NAMALWA (cell line): ENCODE results near the gene FRMPD4.
"Not testable (repeated sequence)": the region's sequence is repeated elsewhere in the genome, so short reads cannot be mapped to it uniquely, and the experiment has no call there.

ENCODE experiments used
- DNase-seq: peaks from one replicate; pipeline ENCODE4 v3.0.0-alpha.2; 2015; ENCODE audit warnings: low spot score

Gene FRMPD4

DNA sequence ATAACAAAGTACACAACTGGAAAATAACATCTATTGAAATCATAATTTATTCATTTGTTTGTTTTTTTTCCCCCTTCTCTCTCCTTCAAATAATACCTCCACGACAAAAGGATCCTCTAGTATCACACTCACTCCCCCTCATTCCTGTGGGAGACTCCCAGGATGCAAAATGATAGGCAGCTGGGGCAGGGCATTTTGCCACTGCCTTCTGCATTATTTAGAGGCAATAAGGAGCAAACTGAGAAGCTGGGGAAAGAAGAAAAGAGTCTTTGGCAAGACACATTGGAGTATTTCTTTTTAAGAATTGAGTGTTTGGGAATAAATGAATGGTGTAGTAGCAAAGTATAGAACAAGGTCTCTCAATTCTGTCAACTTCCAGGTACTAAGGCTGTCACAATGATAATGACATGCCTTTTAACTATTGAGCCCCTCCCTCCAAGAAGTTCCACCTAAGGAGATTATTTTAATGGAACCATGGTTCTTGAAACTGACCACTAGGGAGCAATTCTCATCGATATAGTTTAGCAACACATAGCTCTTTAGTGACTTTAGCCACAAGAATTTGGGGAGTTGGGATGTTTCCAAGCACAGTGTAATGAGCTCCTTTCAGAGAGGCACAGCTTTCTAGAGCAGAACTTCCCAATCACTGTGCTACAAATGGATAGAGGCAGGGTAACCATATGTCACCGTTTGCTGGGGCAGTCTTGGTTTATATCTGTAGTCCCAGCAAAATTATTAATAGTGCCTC is 303.3 kb downstream of the FRMPD4 start:
- DNase-seq: no peak

DNA sequence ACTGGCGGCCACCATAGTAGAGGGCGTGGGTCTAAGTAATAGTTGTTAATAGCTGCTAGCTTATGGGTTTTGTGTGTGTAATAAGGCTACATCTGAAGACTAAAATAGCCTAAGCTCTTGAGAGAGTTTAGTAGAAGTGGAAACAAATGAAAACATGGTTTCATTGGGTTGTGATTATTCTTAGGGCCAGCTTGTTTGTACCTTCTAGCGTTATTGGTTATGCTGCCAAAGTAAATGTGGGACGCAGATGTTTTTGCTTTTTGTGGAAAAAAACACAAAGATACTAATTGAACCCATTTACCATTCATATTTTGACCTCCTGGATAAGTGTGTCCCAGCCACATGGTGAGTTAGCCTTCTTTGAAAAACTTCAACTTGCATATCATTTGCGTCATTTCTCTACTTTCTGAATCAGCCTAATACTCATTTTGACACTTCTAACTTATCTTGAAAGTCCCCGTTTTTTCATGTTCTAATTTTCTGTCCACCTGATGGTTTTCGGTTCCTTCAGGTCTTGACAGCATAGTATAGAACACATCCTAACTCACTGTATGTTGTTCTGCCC is 305.3 kb downstream of the FRMPD4 start:
- DNase-seq: no peak

DNA sequence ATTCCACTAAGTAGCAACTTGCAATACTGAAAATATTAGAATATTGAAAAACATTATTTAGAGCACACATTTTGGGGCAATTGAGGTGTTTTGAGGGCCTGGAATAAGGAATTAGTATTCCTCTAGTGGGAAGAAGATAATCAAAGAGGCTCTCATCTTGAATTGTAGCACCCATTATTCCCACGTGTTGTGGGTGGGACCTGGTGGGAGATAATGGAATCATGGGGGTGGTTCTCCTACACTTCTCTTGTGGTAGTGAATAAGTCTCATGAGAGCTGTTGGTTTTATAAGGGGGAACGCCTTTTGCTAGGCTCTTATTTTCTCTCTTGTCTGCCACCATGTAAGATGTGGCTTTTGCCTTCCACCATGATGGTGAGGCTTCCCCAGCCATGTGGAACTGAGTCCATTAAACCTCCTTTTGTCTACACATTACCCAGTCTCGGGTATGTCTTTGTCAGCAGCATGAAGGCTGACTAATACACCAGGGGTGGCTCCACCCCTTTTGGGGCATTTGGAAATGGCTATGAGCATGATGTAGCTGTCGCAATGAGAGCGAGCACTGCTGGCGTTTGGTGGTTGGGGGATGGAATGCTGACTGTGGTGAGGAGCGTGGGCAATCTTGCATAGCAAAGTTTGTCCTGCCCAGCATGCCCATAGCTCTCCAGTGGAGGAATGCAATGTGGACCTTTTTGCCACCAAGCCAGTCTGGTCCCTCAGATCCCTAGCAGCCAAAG is 308.2 kb downstream of the FRMPD4 start:
- no peak for DNase-seq

DNA sequence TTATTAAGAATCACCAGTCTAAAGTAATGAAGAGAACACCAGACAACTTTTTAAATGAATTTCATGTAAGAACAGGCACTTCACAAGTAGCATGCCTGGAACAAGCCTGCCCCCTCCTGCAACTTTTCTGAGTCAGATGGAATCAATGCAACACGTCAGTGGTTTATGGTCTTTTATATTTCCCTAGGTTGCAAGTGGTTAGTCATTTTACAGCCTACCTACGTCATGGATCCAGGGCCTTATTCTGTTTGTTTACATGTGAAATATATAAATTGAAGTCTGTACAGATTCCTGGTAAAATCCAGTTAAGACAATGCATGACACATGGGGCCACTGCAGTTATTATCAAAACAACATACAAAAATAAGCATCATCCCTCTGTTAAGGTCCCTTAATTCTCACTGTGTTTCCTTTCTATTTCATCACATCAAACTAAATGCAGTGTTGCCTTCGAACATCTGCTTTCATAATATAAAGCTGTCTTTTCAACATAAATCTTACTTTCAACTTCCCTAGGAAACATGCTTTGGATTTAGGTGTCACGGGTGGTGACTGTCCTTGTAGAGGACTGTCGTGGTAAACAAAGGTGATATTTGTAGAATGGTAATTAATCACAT is 309.3 kb downstream of the FRMPD4 start:
- DNase-seq: no peak

DNA sequence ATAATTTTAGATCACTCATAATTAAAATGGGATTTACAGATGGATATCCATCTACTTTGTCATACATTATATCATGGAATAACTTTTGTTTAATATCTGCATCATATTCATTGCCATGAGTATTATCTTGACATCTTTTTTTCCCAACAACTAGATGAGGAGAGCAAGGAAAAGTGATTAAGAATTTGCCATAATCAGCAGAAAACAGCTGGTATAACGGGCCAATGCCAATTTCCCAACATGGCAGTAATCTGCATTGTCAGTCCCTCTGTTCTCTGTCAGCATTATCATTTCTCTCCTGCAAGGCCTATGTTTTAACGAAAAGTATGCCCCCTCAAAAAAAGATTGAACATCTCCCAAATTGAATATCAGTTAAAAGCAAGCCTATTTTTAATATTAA is 314.0 kb downstream of the FRMPD4 start:
- DNase-seq: no peak

DNA sequence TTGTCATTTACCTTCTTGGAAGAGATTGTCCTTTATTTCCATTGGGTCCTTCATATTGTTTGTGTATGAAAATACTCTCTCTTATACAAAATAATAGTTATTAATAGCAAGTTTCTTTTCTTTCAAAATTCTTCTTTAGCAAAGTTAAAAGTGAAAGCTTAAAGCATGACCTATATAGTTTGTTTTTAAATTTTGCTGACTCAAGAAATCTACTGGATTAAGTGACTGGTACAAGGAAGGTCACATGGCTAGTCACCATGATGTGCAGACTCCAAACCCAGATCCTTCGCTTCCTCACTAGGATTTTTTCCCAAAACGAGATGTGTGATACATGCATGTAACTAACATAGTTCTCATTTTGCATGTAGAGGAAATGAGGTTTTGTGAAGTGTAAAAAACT is 322.7 kb downstream of the FRMPD4 start:
- no peak for DNase-seq

DNA sequence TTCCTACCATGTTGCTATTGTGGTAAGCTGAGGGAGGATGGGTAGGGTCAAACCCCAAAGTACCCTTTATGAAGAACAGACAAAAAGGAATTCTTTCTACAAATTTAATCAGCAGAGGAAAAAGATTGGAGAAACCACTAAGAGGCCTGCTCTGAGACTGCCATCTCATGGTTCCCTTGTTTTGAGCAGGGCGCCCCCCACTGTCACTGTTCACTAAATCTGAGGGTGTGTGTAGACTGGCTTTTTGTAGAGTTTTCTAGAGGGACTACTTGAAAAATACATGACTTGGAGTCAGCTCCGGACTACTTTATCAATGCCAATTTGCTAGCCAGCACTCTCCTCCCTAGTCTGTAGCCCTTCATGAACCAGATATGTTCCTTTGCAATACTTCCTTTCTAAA is 324.8 kb downstream of the FRMPD4 start:
- no peak for DNase-seq

DNA sequence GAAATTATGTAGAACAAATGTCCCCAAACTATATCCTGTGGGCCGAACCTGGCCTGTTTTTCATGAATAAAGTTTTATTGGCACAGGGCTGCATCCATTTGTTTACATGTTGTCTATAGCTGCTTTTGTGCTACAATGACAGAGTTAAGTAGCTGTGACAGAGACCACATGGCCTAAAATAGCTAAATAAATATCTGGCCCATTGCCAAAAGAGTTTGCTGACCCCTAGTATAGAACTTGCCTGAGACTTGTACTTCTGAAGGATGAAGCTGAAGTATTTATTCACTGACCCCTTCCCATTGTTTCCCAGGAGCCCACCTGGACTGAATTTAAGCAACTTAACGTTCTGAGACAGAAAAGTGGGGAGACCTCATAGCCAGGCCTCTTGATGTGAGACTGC is 325.6 kb downstream of the FRMPD4 start:
- DNase-seq: no peak

DNA sequence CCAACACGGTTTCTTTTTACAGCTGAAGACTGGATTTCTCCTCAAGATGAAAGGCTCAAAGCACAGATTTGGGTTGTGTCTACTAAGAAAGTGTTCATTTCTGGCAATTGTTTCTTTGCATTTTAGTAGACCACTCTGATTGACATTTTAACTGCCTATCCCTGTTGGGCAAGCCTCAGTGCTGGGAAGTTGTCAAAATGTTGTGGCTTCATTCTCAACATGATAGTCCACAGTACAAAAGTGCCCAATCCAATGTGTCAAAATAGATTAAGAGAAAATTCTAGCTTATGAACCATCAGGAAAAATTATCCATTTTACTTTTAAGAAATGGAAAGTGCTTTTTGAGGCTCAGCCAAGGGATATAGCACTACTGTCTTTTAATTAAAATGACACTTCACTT is 329.0 kb downstream of the FRMPD4 start:
- no peak for DNase-seq

DNA sequence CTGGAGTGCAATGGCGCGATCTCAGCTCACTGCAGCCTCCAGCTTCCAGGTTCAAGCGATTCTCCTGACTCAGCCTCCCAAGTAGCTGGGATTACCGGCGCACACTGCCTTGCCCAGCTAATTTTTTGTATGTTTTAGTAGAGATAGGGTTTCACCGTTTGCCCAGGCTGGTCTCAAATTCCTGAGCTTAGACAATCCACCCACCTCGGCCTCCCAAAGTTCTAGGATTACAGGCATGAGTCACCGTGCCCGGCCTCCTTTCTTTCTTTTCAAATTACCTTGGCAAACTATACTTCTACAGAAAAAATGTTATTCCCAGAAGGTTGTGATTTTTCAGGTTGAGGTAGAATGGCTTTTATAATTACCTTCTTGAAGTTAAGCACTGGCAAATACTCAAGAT is 331.0 kb downstream of the FRMPD4 start:
- no peak for DNase-seq

DNA sequence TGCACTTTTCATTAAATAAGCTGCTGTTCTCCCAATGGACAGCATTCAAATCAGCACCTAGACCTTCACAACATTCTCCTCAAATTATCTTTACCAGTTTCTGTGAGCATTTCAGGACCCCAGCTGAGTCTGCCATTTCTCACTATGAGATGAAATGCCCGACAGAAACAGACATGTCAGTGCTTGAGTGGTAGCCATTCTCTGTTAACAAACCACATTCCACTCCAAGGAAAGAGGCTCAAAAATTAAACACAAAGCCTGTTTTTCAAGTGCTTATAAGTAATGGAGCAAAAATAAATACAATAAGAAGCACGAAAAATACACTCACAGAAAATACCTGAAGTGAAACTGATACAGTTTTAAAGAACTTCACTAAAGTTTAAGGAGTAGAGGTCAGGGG is 332.8 kb downstream of the FRMPD4 start:
- no peak for DNase-seq

DNA sequence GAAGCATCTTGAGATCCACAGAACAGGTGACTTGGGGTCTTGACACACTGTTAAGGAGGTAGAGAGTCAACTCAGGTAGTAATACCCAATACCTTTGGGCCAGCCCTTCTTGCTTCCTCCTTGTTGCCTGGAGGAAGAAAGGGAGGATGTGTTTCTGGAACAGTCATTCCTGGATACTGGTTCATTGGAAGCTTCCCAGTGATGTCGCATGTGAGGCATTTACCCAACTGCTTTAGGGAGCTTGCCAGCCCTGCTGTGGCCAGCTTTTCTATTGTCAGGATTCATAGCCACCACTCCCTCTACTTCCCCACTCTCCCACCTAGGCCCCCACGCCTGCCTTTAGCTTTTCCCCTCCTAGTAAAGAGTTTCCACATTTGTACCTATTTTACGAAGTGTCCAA is 342.7 kb downstream of the FRMPD4 start:
- no peak for DNase-seq

DNA sequence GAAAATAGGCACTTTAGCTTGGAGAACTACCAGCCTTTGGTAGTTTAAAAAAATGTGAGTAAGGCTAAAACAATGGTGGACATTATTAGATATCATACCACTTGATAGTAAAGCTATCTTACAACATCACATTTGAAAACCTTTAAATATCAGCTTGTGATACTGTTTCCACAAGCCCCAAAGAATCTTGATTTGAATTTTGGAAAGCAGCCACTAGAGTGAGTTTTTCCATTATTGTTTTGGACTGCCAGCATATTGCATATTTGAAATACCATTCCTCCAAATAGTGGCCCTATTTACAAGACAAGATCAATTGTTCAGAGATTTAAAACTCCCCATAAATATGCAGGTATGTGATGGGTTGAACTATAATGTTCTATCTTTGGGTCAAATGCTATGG is 349.9 kb downstream of the FRMPD4 start:
- no peak for DNase-seq

DNA sequence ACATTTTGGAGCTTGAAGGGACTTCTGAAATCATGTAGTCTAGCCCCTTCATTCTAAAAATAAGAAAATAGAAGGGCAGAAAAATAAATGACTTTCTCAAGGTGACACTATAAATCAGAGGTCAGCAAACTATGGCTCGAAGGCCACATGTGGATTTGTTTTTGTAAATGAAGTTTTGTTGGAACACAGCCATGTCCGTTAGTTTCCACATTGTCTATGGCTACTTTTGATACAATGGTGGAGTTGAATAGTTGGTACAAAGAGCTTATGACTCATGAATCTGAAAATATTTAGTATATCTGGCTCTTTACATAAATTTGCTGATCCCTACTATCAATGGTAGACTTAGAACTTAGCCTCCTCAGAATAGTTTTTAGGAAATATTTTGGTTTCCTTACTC is 350.5 kb downstream of the FRMPD4 start:
- no peak for DNase-seq

DNA sequence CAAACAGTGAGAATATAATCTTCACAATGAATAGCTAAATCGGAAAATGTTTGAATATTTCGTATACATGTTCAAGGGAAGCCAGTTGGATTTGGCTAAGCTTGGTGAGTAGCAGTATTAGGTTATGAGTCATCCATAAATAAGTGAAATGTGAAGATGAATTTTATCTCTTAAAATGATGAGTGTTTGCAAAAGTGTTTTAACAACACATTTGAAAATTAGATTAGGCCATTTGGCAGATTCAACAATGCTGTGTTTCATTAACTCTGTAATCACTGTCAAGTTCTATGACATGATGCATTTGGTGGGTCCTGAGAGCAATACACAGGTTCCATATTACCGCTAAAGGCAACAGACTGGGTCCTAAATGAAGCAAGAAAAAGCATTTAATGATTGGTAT is 351.1 kb downstream of the FRMPD4 start:
- DNase-seq: no peak

DNA sequence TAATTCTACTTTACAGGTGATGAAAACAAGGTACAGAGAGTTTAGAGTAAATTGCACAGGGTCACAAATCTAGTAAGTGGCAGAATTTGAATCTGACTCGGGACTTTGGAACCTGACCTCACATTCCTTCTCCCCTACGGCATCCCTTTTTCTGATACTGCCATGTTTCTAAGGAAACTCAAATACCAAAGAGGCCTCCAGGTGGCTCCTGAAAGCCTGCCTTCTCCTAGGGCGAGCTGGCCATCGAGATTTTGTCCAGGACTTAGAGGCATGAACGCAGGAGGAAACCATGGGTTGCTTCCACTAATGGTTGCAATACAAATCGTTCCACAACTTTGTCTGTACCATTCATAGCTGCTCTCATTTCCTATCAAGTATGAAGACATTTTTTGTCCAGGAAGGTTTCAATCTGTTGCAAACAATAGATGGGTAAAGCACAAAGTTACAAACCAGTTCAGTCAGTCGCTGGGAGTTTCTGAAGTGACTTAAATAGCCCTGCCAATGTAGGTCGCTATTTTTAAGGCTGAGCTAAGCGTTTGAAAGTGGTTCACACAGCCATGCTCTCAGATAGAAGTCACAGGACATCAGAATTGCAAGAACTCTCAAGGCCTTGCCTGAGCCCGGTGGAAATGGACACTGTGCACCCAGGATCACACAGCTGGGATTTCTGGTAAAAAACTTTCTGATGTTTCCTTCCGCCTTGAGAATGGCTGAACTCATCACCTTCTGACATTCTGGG is 356.3 kb downstream of the FRMPD4 start:
- no peak for DNase-seq

DNA sequence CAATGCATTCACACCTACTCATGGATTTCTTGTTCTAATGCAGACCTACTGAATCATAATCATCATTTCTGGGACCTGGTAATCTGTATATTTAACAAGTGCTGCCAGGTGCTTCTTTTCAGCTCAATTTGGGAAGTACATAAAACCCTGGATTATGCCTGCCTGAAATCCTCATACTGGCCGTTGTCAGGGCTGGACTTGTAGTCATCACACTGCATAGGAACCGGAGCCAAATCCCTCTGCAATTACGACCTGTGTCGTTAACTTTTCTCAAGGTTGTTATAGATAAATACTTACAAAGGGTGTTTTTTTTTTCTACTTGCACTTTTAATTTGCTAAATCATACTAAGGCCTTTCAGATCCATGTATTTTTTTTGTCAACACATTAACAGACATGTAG is 358.1 kb downstream of the FRMPD4 start:
- DNase-seq: no peak

DNA sequence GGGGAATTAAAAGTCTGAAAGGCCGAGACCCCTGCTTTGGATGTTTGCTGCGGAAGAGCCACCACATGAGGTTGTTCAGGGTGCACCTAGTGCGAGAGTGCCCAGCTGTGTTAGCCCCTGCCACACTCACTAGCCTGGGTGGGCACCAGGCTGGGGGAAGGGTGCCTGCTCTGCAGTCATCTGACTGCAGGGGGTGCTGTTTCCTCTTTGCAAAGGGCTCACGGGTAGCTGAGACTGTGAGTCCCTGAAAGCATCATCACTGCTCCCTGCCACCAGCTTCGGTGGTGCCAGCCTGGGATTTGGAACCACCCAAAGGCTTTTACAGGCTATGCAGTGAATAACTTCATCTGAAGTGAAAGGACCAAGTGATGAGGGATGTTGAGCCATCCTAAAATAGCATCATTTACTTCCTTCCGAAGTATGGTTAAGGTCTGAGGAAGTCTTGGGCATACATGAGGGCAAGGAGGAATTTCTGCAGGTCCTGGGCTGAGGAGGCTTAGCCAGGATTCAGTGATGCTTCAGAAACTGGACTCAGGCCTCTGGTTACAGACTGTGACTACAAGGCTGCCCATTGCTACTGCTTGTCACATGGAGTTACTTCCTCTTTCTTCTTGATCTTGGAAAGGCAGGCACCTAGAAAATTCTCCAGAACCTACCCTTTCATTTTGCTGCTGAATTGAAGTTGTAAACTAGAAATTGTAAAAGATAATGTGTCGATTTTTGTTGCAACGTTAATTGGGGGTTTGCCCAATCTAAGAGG is 359.7 kb downstream of the FRMPD4 start:
- peak; percentile 44 for DNase-seq

DNA sequence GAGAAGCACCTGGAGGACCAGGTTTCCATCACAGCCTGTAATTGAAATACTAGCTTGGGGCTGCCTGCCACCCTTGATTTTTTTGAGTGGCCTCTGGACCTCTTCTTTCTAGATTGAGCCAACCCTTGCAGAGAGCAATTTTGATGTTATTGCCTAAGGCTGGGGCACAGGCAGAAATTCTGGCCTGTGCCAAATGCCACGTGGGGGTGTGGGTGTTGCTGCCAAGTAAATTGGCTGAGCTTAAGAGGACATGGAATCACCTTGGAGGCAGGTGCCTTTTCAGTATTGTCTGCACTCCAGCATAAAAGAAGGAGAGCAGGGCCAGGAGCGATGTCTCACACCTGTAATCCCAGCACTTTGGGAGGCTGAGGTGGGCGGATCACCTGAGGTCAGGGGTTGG is 366.9 kb downstream of the FRMPD4 start:
- no peak for DNase-seq

DNA sequence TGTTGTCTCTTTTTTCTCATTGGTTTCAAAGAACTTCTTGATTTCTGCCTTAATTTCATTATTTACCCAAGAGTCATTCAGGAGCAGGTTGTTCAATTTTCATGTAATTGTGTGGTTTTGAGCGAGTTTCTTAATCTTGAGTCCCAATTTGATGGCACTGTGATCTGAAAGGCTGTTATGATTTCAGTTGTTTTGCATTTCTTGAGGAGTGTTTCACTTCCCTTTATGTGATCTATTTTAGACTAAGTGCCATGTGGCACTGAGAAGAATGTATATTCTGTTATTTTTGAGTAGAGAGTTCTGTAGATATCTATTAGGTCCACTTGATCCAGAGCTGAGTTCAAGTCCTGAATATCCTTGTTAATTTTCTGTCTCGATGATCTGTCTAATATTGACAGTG is 377.1 kb downstream of the FRMPD4 start:
- peak; percentile 57 for DNase-seq

DNA sequence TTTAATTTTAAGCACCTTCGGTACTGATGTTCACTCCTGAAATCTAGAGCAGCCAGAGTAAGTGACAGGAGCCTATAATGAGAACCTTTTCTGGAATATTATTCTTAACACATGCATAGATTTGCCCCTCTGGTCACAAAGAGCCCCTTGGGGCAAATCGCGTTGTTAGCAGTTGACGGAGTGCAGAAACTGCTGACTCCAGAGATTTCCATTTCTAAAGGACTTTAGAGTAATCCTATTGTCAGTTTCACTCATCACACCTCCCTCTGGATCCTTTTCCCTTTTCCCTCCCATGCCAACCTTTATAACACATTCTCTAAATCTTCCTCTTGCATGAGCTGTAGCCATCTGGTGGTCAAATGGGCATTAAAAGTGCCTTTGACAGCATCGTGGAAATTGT is 388.0 kb downstream of the FRMPD4 start:
- no peak for DNase-seq

DNA sequence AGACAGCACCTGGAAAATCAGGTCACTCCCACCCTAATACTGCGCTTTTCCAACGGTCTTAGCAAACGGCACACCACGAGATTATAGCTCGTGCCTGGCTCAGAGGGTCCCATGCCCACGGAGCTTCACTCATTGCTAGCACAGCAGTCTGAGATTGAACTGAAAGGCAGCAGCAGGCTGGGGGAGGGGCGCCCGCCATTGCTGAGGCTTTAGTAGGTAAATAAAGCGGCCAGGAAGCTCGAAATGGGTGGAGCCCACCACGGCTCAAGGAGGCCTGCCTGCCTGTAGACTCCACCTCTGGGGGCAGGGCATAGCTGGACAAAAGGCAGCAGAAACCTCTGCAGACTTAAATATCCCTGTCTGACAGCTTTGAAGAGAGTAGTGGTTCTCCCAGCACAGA is 399.8 kb downstream of the FRMPD4 start:
- DNase-seq: not testable (repeated sequence)
